Measurements from ENCODE around the gene SLBP.

The SLBP gene

DNA sequence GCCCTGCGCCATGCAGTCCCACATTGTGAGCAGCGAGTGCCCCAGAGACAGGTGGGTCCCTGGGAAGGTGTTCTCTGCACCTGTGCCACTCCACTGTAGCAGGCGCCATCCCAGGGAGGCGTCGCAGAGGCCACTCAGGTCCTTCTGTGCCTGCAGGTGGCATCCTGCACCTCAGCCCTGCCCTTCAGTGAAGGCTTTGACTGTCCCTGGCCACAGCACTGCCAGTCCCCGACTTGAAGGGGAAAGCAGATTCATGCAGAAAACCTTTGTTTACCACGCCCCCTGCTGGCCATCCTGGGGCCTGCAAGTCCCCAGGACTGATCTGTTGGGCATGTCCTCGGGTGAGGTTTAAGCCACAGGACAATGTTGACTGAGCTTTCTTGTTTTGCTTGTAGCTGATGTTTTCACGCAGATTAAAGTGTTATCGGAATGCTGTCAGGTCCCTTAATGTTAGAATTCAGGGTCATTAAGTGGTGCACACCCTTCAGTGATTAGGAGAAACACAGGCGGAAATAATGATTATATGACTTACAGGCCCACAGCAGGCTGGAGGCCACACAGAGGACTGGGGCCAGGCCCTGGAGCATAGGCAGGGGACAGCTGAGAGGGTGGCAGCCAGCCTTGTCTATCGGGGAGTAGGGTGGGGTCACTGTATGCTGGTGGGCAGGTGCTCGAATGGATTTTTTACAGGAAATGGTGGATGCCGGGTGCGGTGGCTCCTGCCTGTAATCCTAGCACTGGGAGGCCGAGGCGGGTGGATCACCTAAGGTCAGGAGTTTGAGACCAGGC, 14.2 kb upstream of the SLBP start:
- DNase-seq, result peak; percentile 92 to 97 (median 94)

GRCh38 chr4:1725521-1725920, 13.4 kb upstream of the SLBP start:
- no peak for DNase-seq

GRCh38 chr4:1723131-1723801, 11.1 kb upstream of the SLBP start:
- DNase-seq, result peak; percentile 67 to 89 (median 78)

GRCh38 chr4:1722551-1723118, 10.5 kb upstream of the SLBP start:
- DNase-seq, result peak; percentile 43 to 62 (median 57)

DNA sequence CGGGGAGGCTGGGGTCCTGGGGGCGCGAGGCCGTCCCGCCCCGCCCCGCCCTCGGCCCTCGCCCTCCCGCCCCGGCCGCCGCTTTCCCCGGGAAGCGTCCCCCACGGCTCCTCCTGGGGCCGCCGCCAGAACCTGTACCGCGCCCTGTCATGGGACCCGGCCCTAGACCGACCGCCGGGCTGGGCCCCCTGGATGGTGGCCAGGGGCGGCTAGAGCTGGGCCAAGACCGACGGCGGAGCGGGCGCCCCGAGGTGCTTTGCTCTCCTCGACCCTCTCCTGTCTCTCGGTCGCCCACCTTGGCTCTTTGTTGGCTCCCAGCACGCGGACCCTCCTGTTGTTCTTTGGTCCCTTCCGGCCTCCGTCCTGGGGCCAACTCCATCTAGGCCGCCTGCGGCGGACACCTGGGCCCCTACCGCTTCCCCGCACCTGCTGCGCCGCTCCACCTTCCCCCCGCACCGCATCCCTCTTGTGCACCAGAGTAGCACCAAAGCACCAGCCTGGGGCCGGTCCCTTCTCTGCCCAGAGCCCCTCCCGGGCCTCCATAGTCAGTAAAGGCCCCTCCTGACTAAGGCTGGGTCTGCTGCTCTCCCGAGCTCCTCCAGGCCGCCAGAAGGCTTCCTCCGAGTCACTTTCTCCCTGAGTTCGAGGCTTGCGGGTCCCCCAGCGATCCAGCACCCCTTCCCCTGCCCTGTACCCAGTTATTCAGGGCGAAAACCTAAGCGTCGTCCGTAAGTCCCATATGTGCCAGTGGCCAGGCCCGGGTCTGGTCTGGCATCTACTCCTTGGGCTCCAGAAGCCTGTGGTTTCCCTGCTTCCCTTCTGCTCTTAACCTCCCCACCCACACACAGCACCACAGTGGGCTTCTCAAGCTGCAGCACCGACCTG, 9.8 kb upstream of the SLBP start:
- DNase-seq, result peak in 3 of 4 experiments; percentile 35 to 64 (median 47)

DNA sequence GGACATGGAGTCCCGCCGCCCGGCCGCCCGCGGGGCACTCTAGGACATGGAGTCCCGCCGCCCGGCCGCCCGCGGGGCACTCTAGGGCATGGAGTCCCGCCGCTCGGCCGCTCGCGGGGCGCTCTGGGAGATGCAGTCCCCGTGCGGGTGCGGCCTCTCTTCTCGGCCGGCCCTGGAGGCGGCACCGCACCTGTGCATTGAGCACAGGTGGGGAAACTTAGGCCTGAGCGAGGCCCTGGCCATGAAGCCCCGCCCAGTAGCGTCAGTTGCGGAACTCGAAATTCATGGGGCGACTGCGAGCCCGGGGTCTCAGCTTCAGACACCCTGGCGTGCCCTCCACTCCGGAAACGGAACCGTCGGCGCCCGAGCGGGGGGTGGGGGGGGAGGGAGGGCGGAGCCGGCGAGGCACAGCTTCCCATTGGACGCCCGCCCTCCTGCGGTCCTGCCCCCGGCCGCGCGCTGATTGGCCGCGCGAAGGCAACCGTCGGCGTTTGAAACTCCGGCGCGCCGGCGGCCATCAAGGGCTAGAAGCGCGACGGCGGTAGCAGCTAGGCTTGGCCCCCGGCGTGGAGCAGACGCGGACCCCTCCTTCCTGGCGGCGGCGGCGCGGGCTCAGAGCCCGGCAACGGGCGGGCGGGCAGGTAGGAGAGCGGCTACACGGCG, 9.0 kb upstream of the SLBP start, which contains the start of the genes TACC3 and TMEM129:
TACC3 (plus strand) TSS at position 519 of the 663 bp plus-strand sequence. CDS start 1,901 bp downstream, outside the sequence.
TMEM129 (minus strand) TSS at position 321 of the 663 bp plus-strand sequence. CDS start 486 bp downstream, outside the sequence.
- DNase-seq, result peak; percentile 94 to 98 (median 96)

DNA sequence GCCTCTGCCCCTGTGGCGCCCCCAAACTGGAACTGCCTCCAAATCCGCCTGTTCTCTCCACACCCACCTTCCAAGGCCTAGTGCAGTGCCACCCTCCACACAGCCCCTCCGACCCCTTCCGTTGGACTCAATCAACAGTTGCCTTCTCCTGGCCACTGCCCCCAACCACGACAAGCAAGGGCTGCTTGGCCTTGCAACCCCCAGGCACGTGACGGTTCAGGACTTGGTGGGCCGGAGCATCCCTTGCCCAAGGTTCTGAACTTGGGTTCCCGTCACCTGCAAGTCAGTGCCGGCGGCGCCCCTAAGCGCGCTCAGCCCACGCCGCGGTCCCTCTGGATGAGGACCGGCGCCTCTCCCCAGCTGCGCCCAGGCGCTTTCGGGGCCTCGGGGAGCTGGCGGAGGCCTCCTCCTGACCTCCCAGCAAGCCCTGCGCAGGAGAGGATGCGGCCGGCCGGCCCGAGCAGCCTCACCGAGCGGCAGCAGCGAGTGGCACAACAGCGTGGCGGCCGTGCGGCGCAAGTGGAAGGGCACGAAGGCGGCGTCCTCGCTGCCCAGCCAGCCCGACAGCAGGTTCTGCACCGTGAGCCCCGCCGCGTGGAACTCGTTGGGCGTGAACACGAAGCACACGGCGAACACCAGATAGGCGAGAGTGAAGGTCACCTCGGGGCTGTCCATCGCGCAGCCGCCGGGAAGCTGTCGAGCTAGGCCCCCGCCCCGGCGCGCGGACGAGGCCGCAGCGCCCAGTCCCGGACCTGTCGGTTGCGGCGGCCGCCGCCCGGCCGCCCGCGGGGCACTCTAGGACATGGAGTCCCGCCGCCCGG, 8.3 kb upstream of the SLBP start:
- DNase-seq, result peak; percentile 38 to 73 (median 61)

- no peak for DNase-seq
Measured at GRCh38 chr4:1718095-1718850, 6.2 kb upstream of the SLBP start.

DNA sequence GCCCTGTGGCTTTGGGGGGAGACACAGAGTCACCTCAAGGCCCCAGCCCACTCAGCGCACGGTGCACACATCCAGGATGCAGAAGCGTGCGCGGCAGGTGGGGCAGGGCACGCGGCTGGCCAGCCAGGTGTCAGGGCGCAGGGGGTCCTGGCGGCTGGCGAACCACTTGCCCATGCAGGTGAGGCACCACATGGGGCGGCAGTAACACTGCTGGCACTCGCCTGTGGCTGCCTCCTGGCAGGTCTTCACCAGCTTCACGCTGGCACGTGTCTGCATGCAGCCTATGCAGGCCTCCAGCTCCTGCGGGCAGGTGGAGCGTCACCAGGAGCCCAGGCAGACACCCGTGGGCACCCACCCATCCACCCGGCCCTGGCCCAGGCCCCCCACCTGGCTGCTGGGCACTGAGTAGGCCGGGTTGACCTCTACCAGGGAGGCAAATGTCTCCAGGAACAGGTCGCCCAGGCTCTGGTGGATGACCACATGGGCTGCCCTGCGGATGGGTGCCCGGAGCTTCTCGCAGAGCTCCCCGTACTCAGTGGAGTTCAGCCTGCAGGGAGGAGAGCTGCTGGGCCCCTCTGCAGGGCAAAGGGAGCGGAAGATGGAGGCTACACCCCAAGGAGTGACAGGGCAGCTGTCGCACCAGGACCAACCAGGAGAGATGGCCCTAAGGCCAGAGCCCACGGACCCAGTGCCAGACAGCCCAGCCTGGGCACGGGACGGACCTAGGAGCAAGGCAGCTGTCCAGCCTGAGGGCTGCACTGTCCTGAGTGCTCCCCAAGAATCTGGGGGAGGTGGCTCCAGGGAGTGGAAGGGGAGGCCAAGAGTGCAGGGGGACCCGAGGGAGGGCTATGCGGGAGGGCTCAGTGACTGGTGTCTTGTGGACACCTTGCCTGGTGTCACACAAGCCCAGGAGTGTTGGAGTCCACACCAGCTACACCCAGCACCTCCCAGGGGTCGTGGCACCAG, 5.3 kb upstream of the SLBP start:
- DNase-seq, result no peak

- no peak for DNase-seq
Measured at GRCh38 chr4:1716065-1716945, 4.2 kb upstream of the SLBP start.

- DNase-seq, result peak; percentile 56 to 72 (median 68)
Measured at GRCh38 chr4:1715002-1715758, 3.1 kb upstream of the SLBP start.

DNA sequence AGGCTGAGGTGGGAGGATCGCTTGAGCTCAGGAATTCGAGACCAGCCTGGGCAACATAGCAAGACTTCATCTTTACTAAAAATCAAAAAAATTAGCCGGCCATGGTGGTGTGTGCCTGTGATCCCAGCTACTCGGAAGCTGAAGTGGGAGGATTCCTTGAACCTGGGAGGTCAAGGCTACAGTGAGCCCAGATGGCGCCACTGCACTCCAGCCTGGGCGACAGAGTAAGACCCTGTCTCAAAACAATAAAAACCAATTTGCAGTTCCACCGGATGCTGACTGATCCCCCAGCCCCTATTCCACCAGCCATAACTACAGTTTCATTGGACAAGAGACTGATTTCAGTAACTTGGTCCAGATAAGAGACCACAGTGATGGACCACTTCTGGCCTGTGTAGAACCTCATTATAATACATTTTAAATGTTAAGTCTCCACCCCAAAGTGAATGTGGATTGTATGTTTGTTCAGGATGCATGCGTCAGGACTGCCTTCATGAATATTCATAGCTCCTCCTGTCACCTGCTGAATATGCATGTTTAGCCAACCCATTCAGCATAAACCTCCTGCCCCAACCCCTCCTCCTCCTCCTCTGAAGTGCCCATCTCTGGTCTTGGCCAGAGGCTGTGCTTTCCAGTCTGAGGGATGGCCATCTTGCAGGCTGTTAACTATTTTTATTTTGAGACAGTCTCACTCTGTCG, 2.3 kb upstream of the SLBP start:
- DNase-seq, result peak in 2 of 4 experiments; percentile 13 to 38

GRCh38 chr4:1713003-1713851, 1.1 kb upstream of the SLBP start:
- no peak for DNase-seq

- DNase-seq, result peak; percentile 63 to 74 (median 64)
Measured at GRCh38 chr4:1711571-1712215, 426 bp downstream of the SLBP start.
